Sigmoid colon (tissue), 4 donors: ENCODE results near the gene UBASH3A.

ENCODE experiments used
- POLR2A ChIP-seq, 2 donors: fragments of 450-650 bp; IDR thresholded peaks; one replicate each; pipeline ENCODE4 v1.6.1; 2016; ENCODE audit warnings: antibody characterized with exemption in 2 of 2, mild to moderate bottlenecking in 2 of 2, moderate library complexity in 2 of 2
- POLR2AphosphoS5 ChIP-seq, 4 donors: sonication (generic); formaldehyde crosslinking; IDR thresholded peaks; one replicate each; pipeline ENCODE4 v1.6.1; 2017; ENCODE audit warnings: antibody characterized with exemption in 4 of 4
- TF ChIP-seq, protein P1 (sequence below), 4 experiments: fragments of 450-650 bp in 3 of 4; fragments of 200-600 bp in 1 of 4; IDR thresholded peaks; one replicate each; pipeline ENCODE4 v1.5.1; 2016 to 2019; ENCODE audit warnings: antibody characterized with exemption in 4 of 4, mild to moderate bottlenecking in 3 of 4, moderate library complexity in 2 of 4

DNA sequence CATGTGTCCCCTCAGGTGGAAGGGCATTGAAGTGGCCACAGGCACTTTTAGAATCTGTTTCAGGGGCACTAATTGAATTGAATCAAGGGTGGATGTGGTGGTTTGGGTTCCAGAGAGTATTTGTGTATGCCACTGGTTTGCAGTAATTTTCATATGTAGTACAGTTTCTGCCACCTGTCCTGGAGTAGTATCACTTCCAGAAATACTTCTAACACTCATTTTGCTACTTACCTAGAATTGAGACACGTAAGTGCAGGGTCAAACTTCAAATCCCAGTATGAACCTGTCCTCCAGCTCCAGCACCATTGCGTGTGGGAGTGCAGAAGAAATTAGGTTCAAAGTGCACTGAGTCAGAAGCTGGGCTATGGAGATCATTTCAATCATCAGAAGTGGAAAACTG, 65.6 kb downstream of the UBASH3A start:
- TF ChIP-seq, protein P1, sequence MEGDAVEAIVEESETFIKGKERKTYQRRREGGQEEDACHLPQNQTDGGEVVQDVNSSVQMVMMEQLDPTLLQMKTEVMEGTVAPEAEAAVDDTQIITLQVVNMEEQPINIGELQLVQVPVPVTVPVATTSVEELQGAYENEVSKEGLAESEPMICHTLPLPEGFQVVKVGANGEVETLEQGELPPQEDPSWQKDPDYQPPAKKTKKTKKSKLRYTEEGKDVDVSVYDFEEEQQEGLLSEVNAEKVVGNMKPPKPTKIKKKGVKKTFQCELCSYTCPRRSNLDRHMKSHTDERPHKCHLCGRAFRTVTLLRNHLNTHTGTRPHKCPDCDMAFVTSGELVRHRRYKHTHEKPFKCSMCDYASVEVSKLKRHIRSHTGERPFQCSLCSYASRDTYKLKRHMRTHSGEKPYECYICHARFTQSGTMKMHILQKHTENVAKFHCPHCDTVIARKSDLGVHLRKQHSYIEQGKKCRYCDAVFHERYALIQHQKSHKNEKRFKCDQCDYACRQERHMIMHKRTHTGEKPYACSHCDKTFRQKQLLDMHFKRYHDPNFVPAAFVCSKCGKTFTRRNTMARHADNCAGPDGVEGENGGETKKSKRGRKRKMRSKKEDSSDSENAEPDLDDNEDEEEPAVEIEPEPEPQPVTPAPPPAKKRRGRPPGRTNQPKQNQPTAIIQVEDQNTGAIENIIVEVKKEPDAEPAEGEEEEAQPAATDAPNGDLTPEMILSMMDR (IDR thresholded peaks at IDR 0.05), result no peak
- TF ChIP-seq POLR2A (IDR thresholded peaks at IDR 0.05) (no peak), POLR2AphosphoS5 (IDR thresholded peaks at IDR 0.05) (no peak)
